PC-9 (cell line): ENCODE data around the gene CENPM. TPM values are rescaled to one million over a fixed set of nuclear protein-coding genes. Genes with fewer than 3 reads are reported as not detected.

Experiments
- BruUV-seq: library from RNA; stranded (reverse); fragments of 400-500 nt; replicated peaks from 2 replicates; lab custom pipeline; 2021; lab: Mats Ljungman, UMichigan
- CTCF ChIA-PET: fragments of 300-600 bp; sonication (Branson Sonifier 250); formaldehyde crosslinking; loops from one replicate; lab custom pipeline; 2022; ENCODE audit warnings: antibody characterized with exemption; lab: Charles Lee
- POLR2A ChIA-PET: fragments of 300-600 bp; sonication (Branson Sonifier 250); formaldehyde crosslinking; loops from one replicate; lab custom pipeline; 2022; ENCODE audit warnings: antibody characterized with exemption; ENCODE audit not compliant: unreplicated experiment; lab: Charles Lee
- DNase-seq, 2 experiments: peaks; one replicate each; pipeline versions ENCODE4 v3.0.0 to v3.0.0-alpha.2; 2015 to 2022; ENCODE audit warnings: mixed read lengths in 1 of 2
- H2AFZ ChIP-seq: fragments of 200-600 bp; sonication (generic); 2 replicates; pipeline ENCODE4 v1.8.1; 2017; ENCODE audit warnings: antibody characterized with exemption
- H3F3A ChIP-seq: fragments of 200-600 bp; sonication (generic); 2 replicates; pipeline ENCODE4 v1.8.1; 2017; ENCODE audit warnings: antibody characterized with exemption, mild to moderate bottlenecking, low read depth; ENCODE audit not compliant: insufficient read depth
- H3K27ac ChIP-seq: fragments of 200-600 bp; sonication (generic); 2 replicates; pipeline ENCODE4 v1.6.1; 2016; ENCODE audit warnings: mixed run types
- H3K27me3 ChIP-seq: fragments of 200-600 bp; sonication (generic); 2 replicates; pipeline ENCODE4 v1.6.1; 2016; ENCODE audit warnings: low read depth, mixed run types; ENCODE audit not compliant: insufficient read depth
- H3K36me3 ChIP-seq: fragments of 200-600 bp; sonication (generic); 2 replicates; pipeline ENCODE4 v1.6.1; 2016; ENCODE audit warnings: low read depth, mixed run types
- H3K4me1 ChIP-seq: fragments of 200-600 bp; sonication (generic); replicated peaks from 2 replicates; pipeline ENCODE4 v1.6.1; 2016; ENCODE audit warnings: mixed run types; ENCODE audit not compliant: insufficient read depth
- H3K4me2 ChIP-seq: fragments of 200-600 bp; sonication (generic); 2 replicates; pipeline ENCODE4 v1.6.1; 2017; ENCODE audit warnings: mixed run types
- H3K4me3 ChIP-seq: fragments of 200-600 bp; sonication (generic); 2 replicates; pipeline ENCODE4 v1.6.1; 2016; ENCODE audit warnings: mixed run types
- H3K79me2 ChIP-seq: fragments of 200-600 bp; sonication (generic); 2 replicates; pipeline ENCODE4 v1.6.1; 2017; ENCODE audit warnings: low read depth, mixed run types
- H3K9me2 ChIP-seq: fragments of 200-600 bp; sonication (generic); 2 replicates; pipeline ENCODE4 v1.8.1; 2017; ENCODE audit warnings: mild to moderate bottlenecking; ENCODE audit not compliant: insufficient read depth
- H3K9me3 ChIP-seq: fragments of 200-600 bp; sonication (generic); 2 replicates; pipeline ENCODE4 v1.8.1; 2016; ENCODE audit warnings: low read depth; ENCODE audit not compliant: insufficient read depth
- H4K20me1 ChIP-seq: fragments of 200-600 bp; sonication (generic); 2 replicates; pipeline ENCODE4 v1.8.1; 2017; ENCODE audit not compliant: insufficient read depth
- CTCF ChIP-seq: fragments of 200-600 bp; sonication (generic); conservative IDR thresholded peaks from 2 replicates; pipeline ENCODE4 v1.6.1; 2017; ENCODE audit warnings: mixed run types, antibody characterized with exemption, mild to moderate bottlenecking, moderate library complexity
- EZH2 ChIP-seq: fragments of 200-600 bp; sonication (generic); IDR thresholded peaks from 2 replicates; pipeline ENCODE4 v1.8.0; 2017; ENCODE audit warnings: antibody characterized with exemption, low read depth
- intact Hi-C: fragments of 100-400 bp; cut with micrococcal nuclease; formaldehyde crosslinking; loops from one replicate; pipeline ENCODE4 v1.10.0; 2022; ENCODE audit not compliant: unreplicated experiment
- total RNA-seq: library from RNA; stranded (reverse); gene quantifications from 2 replicates; pipeline ENCODE4 v1.2.3, GENCODE V29; 2021

CENPM gene
- total RNA-seq, 1 experiment from 2014 or later: 42.0 TPM

GRCh38 chr22:41908411-41909309 lies 38.3 kb downstream of the CENPM start:
- Histone ChIP-seq H3K4me1 (0 out of 2 replicates have a peak, but pooled peaks cover 7% of the 10 kb centered on the region), H3K4me3 (no peak overlapping the region), H3K27ac (peak overlapping the region; percentile 11; the same call in 1 of the 2 replicates), H3K9me3 (no peaks in the 10 kb centered on the region), H3K9me2 (no peaks in the 10 kb centered on the region), H3K79me2 (no peaks in the 10 kb centered on the region), H3K36me3 (no peaks in the 10 kb centered on the region), H4K20me1 (peaks cover 17% of the 10 kb centered on the region), H2AFZ (no peak overlapping the region), H3K4me2 (no peak overlapping the region), H3F3A (peaks cover 19% of the 10 kb centered on the region; the same call in 1 of the 2 replicates), H3K27me3 (no peaks in the 10 kb centered on the region)
- TSS peak; percentile 24 for BruUV-seq
- intact Hi-C loops: no loop called here
- peak in 1 of 2 experiments; percentile 55 for DNase-seq
- POLR2A ChIA-PET: interaction anchor here (0.7 kb wide), 2 partner anchors 182 to 1917 kb away, joined by 4 read pairs; no protein-coding TSS in a partner anchor
- CTCF ChIA-PET: no interaction called here
- no peak for TF ChIP-seq CTCF
- TF ChIP-seq EZH2: no peak

GRCh38 chr22:41907436-41908401 lies 39.2 kb downstream of the CENPM start:
- intact Hi-C loops: no loop called here
- H4K20me1 ChIP-seq: peaks cover 22% of the 10 kb centered on the region
- H3K9me2 ChIP-seq: no peaks in the 10 kb centered on the region
- peak overlapping the region; percentile 11; the same call in 1 of the 2 replicates for H3K27ac ChIP-seq
- no peaks in the 10 kb centered on the region for H3K9me3 ChIP-seq
- H3K36me3 ChIP-seq: no peaks in the 10 kb centered on the region
- H3F3A ChIP-seq: peaks cover 19% of the 10 kb centered on the region; the same call in 1 of the 2 replicates
- H2AFZ ChIP-seq: no peak overlapping the region
- no peak overlapping the region for H3K4me2 ChIP-seq
- no peak for DNase-seq
- no peaks in the 10 kb centered on the region for H3K79me2 ChIP-seq
- ChIA-PET CTCF (no interaction called here), POLR2A (interaction anchor here (0.7 kb wide), 2 partner anchors 182 to 1916 kb away, joined by 4 read pairs; no protein-coding TSS in a partner anchor)
- H3K27me3 ChIP-seq: no peaks in the 10 kb centered on the region
- TF ChIP-seq CTCF (no peak), EZH2 (no peak)
- 0 out of 2 replicates have a peak, but pooled peaks cover 7% of the 10 kb centered on the region for H3K4me1 ChIP-seq
- no TSS peak for BruUV-seq
- no peak overlapping the region for H3K4me3 ChIP-seq

- POLR2A ChIA-PET: no interaction called here
- BruUV-seq: TSS peak; percentile 13
- Histone ChIP-seq H3K4me3 (no peak overlapping the region), H3K9me3 (no peaks in the 10 kb centered on the region), H3K27me3 (no peaks in the 10 kb centered on the region), H3F3A (peaks cover 22% of the 10 kb centered on the region; the same call in 1 of the 2 replicates), H3K79me2 (no peaks in the 10 kb centered on the region), H2AFZ (no peak overlapping the region), H3K4me2 (no peak overlapping the region), H4K20me1 (peaks cover 22% of the 10 kb centered on the region), H3K9me2 (no peaks in the 10 kb centered on the region), H3K4me1 (0 out of 2 replicates have a peak, but pooled peaks cover 7% of the 10 kb centered on the region), H3K27ac (no peak overlapping the region), H3K36me3 (no peaks in the 10 kb centered on the region; the same call in 1 of the 2 replicates)
- intact Hi-C loops: no loop called here
- TF ChIP-seq CTCF (no peak), EZH2 (no peak)
- no peak for DNase-seq
- CTCF ChIA-PET: no interaction called here
Observed at GRCh38 chr22:41906822-41907221, 40.1 kb downstream of the CENPM start.
